ENCODE measurements around the gene NRF1. TPM values are rescaled to one million over a fixed set of nuclear protein-coding genes. Genes with fewer than 3 reads are reported as not detected.

NRF1 gene
- total RNA-seq, 1 experiment from 2014 or later, result 19.3 TPM

DNA sequence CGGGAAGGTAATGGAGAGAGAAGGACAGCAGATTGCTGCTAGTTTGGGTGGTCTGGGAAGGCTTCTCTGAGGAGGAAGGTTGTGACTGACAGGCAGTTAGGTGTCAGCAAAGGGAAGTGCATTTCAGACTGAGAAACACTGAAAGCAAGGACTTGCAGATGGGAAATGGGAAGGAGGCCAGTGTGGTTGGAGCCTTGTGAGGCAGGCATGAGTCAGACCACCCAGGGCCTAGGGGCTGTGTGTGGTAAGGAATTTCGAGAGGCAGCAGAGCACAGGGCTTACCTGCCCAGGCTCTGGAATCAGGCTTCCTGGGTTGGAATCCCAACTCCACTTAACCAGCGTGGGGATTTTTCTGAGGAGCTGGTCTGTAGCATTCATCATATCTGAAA lies 53.5 kb downstream of the NRF1 start:
- no peak overlapping the region for H2AK5ac ChIP-seq (ENCODE audit: insufficient read length, low read length)
- H3K27ac Mint-ChIP-seq, result peak overlapping the region in 2 of 3 experiments; percentile 28 to 94; a peak in 4 of 7 replicates
- no peak overlapping the region for H2BK120ac ChIP-seq (ENCODE audit: low read depth, low read length, poor library complexity, severe bottlenecking)
- H3K9me3 Mint-ChIP-seq, result peaks cover 36 to 37% of the 10 kb centered on the region in 2 experiments
- H3K9ac ChIP-seq (ENCODE audit: extremely low read depth, insufficient read length, low read length), result no peak overlapping the region
- H3K4me2 ChIP-seq (ENCODE audit: insufficient read depth, insufficient read length, low read length), result no peak overlapping the region
- H4K91ac ChIP-seq (ENCODE audit: insufficient read length, low read depth, low read length), result no peak overlapping the region
- H4K8ac ChIP-seq (replicated peaks; ENCODE audit: insufficient read length, low read depth, low read length), result no peak overlapping the region
- H3K4me1 ChIP-seq (ENCODE audit: insufficient read depth, low read length), result peaks cover 2% of the 10 kb centered on the region; the same call in 1 of the 2 replicates
- H3K27ac ChIP-seq (ENCODE audit: insufficient read length, low read depth, low read length), result no peak overlapping the region
- no peak overlapping the region; a peak in 1 of 5 replicates for H3K4me3 Mint-ChIP-seq
- H3T11ph ChIP-seq (ENCODE audit: low read length), result no peak overlapping the region
- DNase-seq, result peak; percentile 85
- H2AFZ ChIP-seq (ENCODE audit: low read length), result no peak overlapping the region
- no peaks in the 10 kb centered on the region for H3K27me3 Mint-ChIP-seq (ENCODE audit: low read depth)
- no peak overlapping the region for H2BK12ac ChIP-seq (ENCODE audit: insufficient read length, low read depth, low read length)
- no peaks in the 10 kb centered on the region for H3K23me2 ChIP-seq (ENCODE audit: insufficient read length, low read depth, low read length, poor library complexity, severe bottlenecking)
- peaks cover 12 to 16% of the 10 kb centered on the region in 2 experiments for H3K4me1 Mint-ChIP-seq
- WGBS (ENCODE audit: extremely low coverage, insufficient read length, low lambda C conversion rate), result no CpG with 5 or more reads among the region's 3 CpGs
- no peak overlapping the region for H4K5ac ChIP-seq (ENCODE audit: insufficient read length, low read depth, low read length)
- H3K23ac ChIP-seq (ENCODE audit: insufficient read length, low read depth, low read length), result no peak overlapping the region
- H3K18ac ChIP-seq (ENCODE audit: insufficient read length, low read depth, low read length), result no peak overlapping the region
- TF ChIP-seq, protein P1, sequence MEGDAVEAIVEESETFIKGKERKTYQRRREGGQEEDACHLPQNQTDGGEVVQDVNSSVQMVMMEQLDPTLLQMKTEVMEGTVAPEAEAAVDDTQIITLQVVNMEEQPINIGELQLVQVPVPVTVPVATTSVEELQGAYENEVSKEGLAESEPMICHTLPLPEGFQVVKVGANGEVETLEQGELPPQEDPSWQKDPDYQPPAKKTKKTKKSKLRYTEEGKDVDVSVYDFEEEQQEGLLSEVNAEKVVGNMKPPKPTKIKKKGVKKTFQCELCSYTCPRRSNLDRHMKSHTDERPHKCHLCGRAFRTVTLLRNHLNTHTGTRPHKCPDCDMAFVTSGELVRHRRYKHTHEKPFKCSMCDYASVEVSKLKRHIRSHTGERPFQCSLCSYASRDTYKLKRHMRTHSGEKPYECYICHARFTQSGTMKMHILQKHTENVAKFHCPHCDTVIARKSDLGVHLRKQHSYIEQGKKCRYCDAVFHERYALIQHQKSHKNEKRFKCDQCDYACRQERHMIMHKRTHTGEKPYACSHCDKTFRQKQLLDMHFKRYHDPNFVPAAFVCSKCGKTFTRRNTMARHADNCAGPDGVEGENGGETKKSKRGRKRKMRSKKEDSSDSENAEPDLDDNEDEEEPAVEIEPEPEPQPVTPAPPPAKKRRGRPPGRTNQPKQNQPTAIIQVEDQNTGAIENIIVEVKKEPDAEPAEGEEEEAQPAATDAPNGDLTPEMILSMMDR (conservative IDR thresholded peaks at IDR 0.05), result no peak
- no peaks in the 10 kb centered on the region for H3K79me2 ChIP-seq (ENCODE audit: insufficient read depth, low read length)
- peaks cover 37 to 45% (median 41%) of the 10 kb centered on the region in 3 experiments for H3K36me3 Mint-ChIP-seq (ENCODE audit: insufficient read depth in 1 of 3, low read depth in 3 of 3)
- H2BK20ac ChIP-seq (ENCODE audit: low read depth, low read length, poor library complexity, severe bottlenecking), result no peak overlapping the region
- no peak overlapping the region for H2BK5ac ChIP-seq (ENCODE audit: insufficient read length, low read length)
- no peak overlapping the region for H3K14ac ChIP-seq (ENCODE audit: insufficient read depth, low read length)
- no peaks in the 10 kb centered on the region for H4K20me1 ChIP-seq (ENCODE audit: control insufficient read depth, insufficient read depth, insufficient read length)
- no peaks in the 10 kb centered on the region for H3K79me1 ChIP-seq (ENCODE audit: insufficient read depth, low read depth, low read length, poor library complexity, severe bottlenecking)
- no peak overlapping the region for H3K4ac ChIP-seq (ENCODE audit: low read depth, low read length)
- H3K56ac ChIP-seq (ENCODE audit: insufficient read length, low read depth, low read length), result no peak overlapping the region
- H2BK15ac ChIP-seq (ENCODE audit: low read depth, low read length), result no peak overlapping the region
- no peaks in the 10 kb centered on the region for H3K27me3 ChIP-seq (ENCODE audit: insufficient read depth, low read length)
- peaks cover 17% of the 10 kb centered on the region for H3K9me3 ChIP-seq (ENCODE audit: control insufficient read depth, low read depth, low read length)
